AG04450 (cell line): ENCODE measurements around the gene SERAC1. TPM values are rescaled to one million over a fixed set of nuclear protein-coding genes. Genes with fewer than 3 reads are reported as not detected.
"Not testable (repeated sequence)": the region's sequence is repeated elsewhere in the genome, so short reads cannot be mapped to it uniquely, and the experiment has no call there.

Experiments
- CTCF ChIA-PET: fragments of 300-600, 350-600 bp; formaldehyde crosslinking; extraction: SDS; loops from one replicate; lab custom pipeline; 2022; ENCODE audit warnings: antibody characterized with exemption, inconsistent platforms; lab: Charles Lee
- POLR2A ChIA-PET: fragments of 350-600 bp; formaldehyde crosslinking; extraction: SDS; loops from one replicate; lab custom pipeline; 2021; ENCODE audit warnings: antibody characterized with exemption, inconsistent platforms; lab: Yijun Ruan, JAX
- DNase-seq: peaks from one replicate; pipeline ENCODE4 v3.0.0-alpha.2; 2011; ENCODE audit warnings: low read depth, low spot score
- H3K27ac ChIP-seq: one replicate; pipeline ENCODE4 v1.5.1; 2012; ENCODE audit warnings: low read depth, low read length, control low read depth
- H3K27me3 ChIP-seq: one replicate; pipeline ENCODE4 v1.6.0; 2012; ENCODE audit warnings: low read length; ENCODE audit not compliant: control insufficient read depth, insufficient read depth
- H3K4me3 ChIP-seq: 2 replicates; pipeline ENCODE4 v1.5.1; 2011; ENCODE audit warnings: mild to moderate bottlenecking, low read depth, low read length, control low read depth
- H3K9me3 ChIP-seq: 2 replicates; pipeline ENCODE4 v1.5.1; 2012; ENCODE audit warnings: low read length; ENCODE audit not compliant: control insufficient read depth, insufficient read depth
- polyA minus RNA-seq: library from RNA; depleted of rRNA, polyadenylated mRNA; stranded (reverse); fragments of >200 nt; gene quantifications from 2 replicates; pipeline ENCODE4 v1.2.3, GENCODE V29; 2011; rRNA and poly(A)+ RNA removed
- polyA plus RNA-seq: library from polyadenylated mRNA; depleted of rRNA; stranded (reverse); fragments of >200 nt; gene quantifications from 2 replicates; pipeline ENCODE4 v1.2.3, GENCODE V29; 2011; rRNA removed
- TF ChIP-seq, protein P1 (sequence below): IDR thresholded peaks from 2 replicates; pipeline ENCODE4 v1.5.1; 2011; ENCODE audit warnings: low read depth, low read length, control low read depth, inconsistent platforms

The SERAC1 gene
- 11.2 and 14.5 TPM in 2 replicates for polyA plus RNA-seq
- polyA minus RNA-seq = 11.1 and 13.9 TPM in 2 replicates

DNA sequence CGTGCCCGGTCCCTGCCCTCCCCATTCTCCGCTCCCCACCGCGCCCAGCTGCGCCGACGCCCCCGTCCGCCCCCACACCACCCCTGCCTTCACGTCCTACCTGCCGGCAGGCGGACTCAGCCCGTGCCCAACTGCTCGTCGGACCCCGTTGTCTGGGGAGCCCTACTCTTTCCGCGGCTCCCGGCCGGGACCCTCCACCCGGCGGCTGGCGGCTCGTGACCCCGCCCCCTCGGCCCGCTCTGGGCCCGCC lies at the start of gene SERAC1:
TSS of gene SERAC1 (minus strand) at position 223 of the 250 bp plus-strand sequence. CDS start 9,899 bp downstream, outside the sequence.
- TF ChIP-seq, protein P1, sequence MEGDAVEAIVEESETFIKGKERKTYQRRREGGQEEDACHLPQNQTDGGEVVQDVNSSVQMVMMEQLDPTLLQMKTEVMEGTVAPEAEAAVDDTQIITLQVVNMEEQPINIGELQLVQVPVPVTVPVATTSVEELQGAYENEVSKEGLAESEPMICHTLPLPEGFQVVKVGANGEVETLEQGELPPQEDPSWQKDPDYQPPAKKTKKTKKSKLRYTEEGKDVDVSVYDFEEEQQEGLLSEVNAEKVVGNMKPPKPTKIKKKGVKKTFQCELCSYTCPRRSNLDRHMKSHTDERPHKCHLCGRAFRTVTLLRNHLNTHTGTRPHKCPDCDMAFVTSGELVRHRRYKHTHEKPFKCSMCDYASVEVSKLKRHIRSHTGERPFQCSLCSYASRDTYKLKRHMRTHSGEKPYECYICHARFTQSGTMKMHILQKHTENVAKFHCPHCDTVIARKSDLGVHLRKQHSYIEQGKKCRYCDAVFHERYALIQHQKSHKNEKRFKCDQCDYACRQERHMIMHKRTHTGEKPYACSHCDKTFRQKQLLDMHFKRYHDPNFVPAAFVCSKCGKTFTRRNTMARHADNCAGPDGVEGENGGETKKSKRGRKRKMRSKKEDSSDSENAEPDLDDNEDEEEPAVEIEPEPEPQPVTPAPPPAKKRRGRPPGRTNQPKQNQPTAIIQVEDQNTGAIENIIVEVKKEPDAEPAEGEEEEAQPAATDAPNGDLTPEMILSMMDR = no peak
- H3K27ac ChIP-seq = peak within 1 kb of the TSS; percentile 94
- H3K9me3 ChIP-seq = no peaks in the 10 kb centered on the region; the same call in 1 of the 2 replicates
- H3K4me3 ChIP-seq = peak within 1 kb of the TSS; percentile 96
- CTCF ChIA-PET = interaction anchor here (0.6 to 1.1 kb wide), 6 partner anchors 18 to 387 kb away, joined by 3 to 8 read pairs (median 3); no protein-coding TSS in a partner anchor
- no peak for DNase-seq
- H3K27me3 ChIP-seq = no peaks in the 10 kb centered on the region
- POLR2A ChIA-PET = interaction anchor here (1.1 to 1.7 kb wide), 2 partner anchors 18 to 22 kb away, joined by 3 to 12 read pairs; no protein-coding TSS in a partner anchor

DNA sequence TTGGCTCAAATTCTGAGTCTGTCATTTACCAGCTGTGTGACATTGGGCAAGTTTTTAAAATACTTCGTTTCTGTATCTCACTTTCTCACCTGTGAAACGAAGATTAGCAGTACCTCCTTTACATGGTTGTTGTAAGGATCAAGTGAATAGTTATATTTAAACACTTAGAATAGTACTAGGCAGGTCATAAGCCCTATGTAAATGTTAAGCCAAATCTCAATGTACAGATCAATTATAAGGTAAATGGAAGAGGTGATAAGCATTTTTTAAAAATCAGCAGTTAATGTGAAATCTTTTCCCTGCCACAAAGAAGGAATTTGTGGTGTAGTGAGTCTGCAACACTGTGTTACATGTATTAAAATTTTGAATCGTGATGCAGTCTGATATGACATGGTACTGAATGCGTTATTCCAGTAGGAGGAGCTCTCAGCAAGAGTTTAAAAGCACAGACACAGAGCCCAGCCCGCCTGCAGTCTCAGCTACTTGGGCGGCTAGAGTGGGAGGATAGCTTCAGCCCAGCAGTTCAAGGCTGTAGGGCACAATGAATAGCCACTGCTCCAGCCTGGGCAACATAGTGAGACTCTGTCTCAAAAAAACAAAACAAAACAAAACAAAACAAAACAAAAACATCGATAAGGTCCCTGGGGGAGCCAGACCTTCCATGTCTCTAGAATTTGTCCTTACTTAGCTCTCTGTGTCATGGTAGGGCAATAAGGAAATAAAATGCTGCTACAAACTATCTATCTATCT lies 46.0 kb upstream of the SERAC1 start:
- CTCF ChIA-PET = interaction anchor here (0.6 to 5.3 kb wide), 42 partner anchors 10 to 655 kb away, joined by 3 to 97 read pairs (median 3); partner anchors contain the start of gene DYNLT1

DNA sequence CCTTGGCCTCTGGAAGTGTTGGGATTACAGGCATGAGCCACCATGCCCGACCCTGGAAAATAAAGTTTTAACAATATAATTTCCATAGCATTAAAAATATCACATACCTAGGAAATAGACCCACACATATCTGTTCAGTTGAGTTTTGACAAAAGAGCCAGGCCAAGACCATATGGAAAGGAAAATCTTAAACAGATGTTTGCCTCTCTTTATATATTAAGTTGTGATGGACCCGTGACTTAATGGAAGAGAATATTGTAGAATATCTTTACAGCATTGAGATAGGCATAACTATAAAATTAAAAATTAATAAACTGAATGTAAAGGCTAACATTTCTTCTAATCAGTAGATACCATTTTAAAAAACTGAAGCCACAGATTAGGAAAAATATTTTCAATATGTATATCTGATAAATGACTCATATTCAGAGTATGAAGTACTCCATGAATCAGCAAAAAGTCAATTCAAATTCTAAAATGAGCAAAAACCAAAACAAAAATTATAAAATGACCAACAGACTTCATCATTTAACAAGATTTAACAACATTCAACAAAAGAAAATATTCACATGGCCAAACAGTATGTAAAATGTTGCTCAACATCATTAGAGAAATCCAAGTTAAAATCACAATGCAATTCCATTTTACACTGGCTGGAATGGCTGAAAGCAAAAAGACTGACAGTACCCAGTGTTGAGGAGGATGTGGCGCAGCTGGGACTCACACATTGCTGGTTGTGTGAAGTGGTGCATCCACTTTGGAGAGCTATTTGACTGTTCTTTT lies 43.4 kb upstream of the SERAC1 start:
- H3K27ac ChIP-seq = peak overlapping the region; percentile 75
- H3K27me3 ChIP-seq = no peaks in the 10 kb centered on the region
- DNase-seq = no peak
- peaks cover 2% of the 10 kb centered on the region; the same call in 1 of the 2 replicates for H3K9me3 ChIP-seq
- TF ChIP-seq, protein P1 = no peak
- no peak overlapping the region for H3K4me3 ChIP-seq
- POLR2A ChIA-PET = interaction anchor here (0.6 kb wide), 1 partner anchor 599 kb away, joined by 6 read pairs; no protein-coding TSS in a partner anchor
- CTCF ChIA-PET = interaction anchor here (0.6 to 5.3 kb wide), 6 partner anchors 10 to 492 kb away, joined by 3 to 97 read pairs (median 7); partner anchors contain the start of genes GTF2H5 and SERAC1

More for the DNA sequence above, 46.0 kb upstream of the SERAC1 start:
- TF ChIP-seq, protein P1 = peak; percentile 85
- DNase-seq = peak; percentile 53
- Histone ChIP-seq H3K27ac (no peak overlapping the region), H3K4me3 (no peak overlapping the region), H3K9me3 (peaks cover 5% of the 10 kb centered on the region), H3K27me3 (no peaks in the 10 kb centered on the region)
- POLR2A ChIA-PET = interaction anchor here (0.6 to 0.9 kb wide), 2 partner anchors 64 to 315 kb away, joined by 4 to 5 read pairs; no protein-coding TSS in a partner anchor

DNA sequence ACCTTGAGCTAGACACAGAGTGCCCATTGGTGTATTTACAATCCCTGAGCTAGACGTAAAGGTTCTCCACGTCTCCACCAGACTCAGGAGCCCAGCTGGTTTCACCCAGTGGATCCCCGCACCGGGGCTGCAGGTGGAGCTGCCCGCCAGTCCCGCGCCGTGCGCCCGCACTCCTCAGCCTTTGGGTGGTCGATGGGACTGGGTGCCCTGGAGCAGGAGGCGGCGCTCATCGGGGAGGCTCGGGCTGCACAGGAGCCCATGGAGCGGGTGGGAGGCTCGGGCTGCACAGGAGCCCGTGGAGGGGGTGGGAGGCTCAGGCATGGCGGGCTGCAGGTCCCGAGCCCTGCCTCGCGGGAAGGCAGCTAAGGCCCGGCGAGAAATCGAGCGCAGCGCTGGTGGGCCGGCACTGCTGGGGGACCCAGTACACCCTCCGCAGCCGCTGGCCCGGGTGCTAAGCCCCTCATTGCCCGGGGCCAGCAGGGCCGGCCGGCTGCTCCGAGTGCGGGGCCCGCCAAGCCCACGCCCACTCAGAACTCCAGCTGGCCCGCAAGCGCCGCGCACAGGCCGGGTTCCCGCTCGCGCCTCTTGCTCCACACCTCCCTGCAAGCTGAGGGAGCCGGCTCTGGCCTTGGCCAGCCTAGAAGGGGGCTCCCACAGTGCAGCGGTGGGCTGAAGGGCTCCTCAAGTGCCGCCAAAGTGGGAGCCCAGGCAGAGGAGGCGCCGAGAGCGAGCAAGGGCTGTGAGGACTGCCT lies 41.7 kb upstream of the SERAC1 start:
- H3K9me3 ChIP-seq, DNase-seq, H3K27me3 ChIP-seq, H3K27ac ChIP-seq, POLR2A ChIA-PET, H3K4me3 ChIP-seq: not testable (repeated sequence)
- CTCF ChIA-PET = interaction anchor here (1.2 kb wide), 1 partner anchor 482 kb away, joined by 3 read pairs; no protein-coding TSS in a partner anchor

DNA sequence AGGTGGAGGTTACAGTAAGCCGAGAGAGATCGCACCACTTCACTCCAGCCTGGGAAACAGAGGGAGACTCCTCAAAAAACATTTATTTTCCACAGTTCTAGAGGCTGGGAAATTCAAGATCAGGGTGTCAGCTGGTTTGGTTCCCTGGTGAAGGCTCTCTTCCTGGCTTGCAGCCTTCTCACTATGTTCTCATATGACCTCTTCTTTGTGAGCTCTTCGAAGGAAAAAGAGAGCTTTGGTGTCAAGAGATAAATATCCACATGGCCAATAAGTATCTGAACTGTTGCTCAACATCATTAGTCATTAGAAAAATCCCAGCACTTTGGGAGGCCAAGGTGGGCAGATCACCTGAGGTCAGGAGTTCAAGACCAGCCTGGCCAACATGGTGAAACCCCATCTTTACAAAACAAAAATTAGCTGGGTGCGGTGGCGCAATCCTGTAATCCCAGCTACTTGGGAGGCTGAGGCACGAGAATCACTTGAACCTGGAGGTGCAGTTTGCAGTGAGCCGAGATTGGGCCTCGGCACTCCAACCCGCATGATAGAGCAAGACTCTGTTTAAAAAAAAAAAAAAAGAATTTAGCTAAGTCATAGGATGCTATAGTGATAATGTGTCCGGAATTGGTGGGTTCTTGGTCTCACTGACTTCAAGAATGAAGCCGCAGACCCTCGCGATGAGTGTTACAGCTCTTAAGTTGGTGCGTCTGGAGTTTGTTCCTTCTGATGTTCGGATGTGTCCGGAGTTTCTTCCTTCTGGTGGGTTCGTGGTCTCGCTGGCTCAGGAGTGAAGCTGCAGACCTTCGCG lies 40.4 kb upstream of the SERAC1 start:
- POLR2A ChIA-PET, DNase-seq, H3K27me3 ChIP-seq, H3K9me3 ChIP-seq, H3K27ac ChIP-seq, H3K4me3 ChIP-seq: not testable (repeated sequence)
- CTCF ChIA-PET = interaction anchor here (1.0 to 1.7 kb wide), 3 partner anchors 11 to 483 kb away, joined by 3 to 7 read pairs (median 4); no protein-coding TSS in a partner anchor
